CD4-positive, alpha-beta T cell treated with Interleukin-12 subunit alpha and Interleukin-12 subunit beta, for 1 hour (primary cell): ENCODE data around the gene MREG.

ENCODE experiments used
- DNase-seq: peaks from one replicate; pipeline ENCODE4 v3.0.0-alpha.2; 2020

Gene MREG

GRCh38 chr2:215917953-215918620, 95.3 kb downstream of the MREG start:
- no peak for DNase-seq

GRCh38 chr2:215915441-215915840, 97.9 kb downstream of the MREG start:
- DNase-seq = no peak

DNA sequence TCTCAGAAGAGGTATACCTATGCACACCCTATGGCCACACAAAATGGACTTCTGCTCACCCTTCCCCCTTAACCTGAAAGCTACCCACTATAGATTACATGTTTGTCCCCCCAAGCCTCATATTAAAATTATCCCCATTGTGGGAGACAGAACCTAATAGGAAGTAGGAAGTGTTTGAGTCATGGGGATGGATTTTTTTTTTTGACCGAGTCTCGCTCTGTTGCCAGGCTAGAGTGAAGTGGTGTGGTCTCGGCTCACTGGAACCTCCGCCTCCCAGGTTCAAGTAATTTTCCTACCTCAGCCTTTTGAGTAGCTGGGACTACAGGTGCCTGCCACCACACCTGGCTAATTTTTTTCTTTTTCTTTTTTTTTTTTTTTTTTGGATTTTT, 98.6 kb downstream of the MREG start:
- no peak for DNase-seq

- DNase-seq = no peak
Measured at GRCh38 chr2:215914054-215914776, 99.1 kb downstream of the MREG start.

- no peak for DNase-seq
Measured at GRCh38 chr2:215912299-215912842, 101.0 kb downstream of the MREG start.

- DNase-seq = no peak
Measured at GRCh38 chr2:215911301-215912085, 101.9 kb downstream of the MREG start.

DNA sequence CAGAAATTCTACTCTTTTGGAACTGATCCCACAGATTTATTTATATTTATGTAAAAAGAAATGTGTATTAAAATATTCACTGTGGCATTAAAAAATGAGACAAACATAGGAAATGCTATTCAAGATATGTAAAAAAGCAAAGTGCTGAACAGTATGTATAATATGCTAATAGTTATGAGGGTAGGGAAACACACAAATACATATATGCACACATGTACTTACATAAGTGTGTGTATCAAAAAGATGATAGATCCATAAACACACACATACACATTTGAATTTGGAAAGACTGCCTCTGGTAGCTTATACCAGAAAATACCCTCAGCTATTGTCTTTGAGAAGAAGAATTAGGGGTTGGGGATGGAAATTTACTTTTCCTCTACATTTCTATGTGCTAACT, 103.2 kb downstream of the MREG start:
- DNase-seq = no peak

DNA sequence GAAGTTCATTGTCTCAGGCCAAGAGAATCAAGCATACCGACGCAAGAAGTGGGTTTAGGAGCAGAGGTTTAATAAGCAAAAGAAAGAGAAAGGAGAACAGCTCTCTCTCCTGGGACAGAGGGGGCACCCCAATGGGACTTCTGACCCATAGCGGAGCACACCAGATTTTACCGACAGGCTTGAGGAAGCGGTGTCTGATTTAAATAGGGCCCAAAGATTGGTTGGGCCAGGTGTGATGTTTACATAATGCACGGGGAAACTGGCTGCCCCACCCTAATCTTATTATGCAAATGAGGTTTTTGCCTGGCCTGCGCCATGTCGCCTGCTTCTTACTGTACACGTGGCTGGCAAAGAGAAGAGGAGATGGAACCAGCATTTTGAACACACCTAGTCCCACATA, 106.2 kb downstream of the MREG start:
- DNase-seq = no peak

- no peak for DNase-seq
Measured at GRCh38 chr2:215906458-215906857, 106.9 kb downstream of the MREG start.

- no peak for DNase-seq
Measured at GRCh38 chr2:215905691-215906090, 107.7 kb downstream of the MREG start.

DNA sequence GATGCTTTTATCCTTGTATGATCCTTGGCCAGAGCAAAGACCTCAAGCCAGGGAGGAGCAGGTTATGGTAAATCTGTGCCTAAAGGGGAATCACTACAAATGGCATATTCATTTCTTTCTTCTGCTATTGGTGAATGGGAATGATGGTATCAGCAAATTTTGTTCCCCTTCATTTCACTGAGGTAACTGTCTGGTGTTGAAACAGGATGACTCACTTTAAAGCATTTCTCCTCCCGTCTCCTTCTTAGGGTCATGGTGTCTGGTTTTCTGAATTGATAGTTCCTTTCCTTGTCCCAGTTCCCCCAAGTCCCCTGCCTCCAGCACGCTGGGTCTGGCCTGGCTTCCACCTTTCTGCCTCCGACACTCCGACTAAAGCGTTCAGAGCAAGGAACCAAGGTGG, 109.2 kb downstream of the MREG start:
- no peak for DNase-seq

GRCh38 chr2:215903203-215903602, 110.1 kb downstream of the MREG start:
- no peak for DNase-seq

- no peak for DNase-seq
Measured at GRCh38 chr2:215901796-215902195, 111.6 kb downstream of the MREG start.

DNA sequence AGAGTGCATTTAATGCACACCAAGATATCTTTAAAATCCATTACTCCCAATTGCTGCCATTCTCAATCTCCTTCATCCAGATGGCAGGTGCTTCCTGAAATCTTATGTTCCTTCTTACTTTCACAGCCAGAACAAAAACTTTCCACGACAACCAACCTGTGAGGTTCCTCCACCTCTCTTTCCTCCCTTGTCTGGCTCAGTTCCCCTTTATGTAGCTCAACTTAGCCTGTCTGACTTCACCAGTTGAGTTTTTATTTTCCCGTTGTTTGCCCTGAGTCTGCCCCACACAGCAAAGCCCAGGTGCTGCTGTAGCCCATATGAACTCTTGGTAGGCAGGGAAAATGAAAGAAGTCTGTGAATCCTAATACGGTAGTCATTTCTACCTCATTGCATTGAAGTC, 112.5 kb downstream of the MREG start:
- DNase-seq = no peak

- no peak for DNase-seq
Measured at GRCh38 chr2:215900203-215900611, 113.1 kb downstream of the MREG start.

DNA sequence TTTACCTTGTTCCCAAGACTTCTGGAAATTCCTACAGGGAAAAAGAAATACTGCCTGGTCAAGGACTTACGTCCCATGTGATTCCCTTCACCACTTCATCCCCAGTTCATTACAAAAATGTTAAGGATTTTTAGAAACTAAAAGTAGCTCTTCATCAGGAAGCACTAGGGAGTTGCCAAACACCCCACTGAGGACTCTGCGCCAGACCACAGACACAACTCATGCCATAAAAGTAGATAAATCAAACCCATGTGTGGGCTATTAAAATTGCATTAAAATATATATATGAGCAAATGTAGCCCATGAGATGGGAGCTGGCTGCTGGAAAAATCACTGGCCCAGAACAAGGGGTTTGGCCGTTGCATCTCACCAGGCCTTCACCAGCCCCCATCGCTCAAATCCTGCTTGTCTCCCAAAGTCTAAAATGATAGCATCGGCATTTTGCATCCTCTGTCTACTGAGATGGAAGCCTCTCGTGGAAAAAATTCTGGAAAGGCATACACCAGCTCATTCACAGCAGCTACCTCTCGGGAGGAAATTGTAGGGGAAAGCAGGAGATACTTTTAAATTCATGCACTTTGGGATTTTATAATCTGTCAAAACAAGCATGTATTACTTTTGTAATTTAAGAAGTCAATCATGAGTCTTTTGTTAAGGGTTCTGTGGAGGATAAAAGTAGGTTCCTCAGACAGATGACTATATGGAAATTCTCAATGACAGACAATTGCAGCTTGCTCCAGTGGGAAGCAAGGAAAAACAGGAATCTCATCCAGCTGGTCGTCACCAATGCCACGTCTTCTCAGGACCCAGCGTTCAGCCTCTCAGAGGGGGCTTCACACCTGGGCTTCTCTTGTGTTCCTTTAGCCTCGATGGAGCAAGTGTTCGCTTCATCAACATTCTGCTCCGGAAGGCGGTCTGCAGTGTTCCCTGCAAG, 113.9 kb downstream of the MREG start:
- DNase-seq = no peak

DNA sequence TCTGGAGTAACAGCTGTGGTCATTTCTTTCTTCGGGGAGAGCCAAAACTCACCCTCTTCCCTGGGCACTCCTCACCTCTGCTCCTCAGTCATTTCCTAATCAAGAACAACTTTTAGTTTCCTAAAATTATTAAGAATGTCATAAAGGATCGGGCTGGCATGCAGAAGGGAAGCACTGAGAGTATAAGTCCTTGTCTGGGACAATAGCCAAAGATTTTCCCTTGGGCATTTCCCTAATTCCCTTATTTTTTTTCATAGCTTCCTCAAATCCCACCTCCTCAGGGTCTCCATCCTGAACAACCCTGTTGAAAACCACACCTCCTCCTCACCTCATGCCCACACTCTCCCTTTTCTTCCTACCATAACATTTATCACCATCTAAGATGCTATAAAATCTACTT, 115.0 kb downstream of the MREG start:
- DNase-seq = no peak

DNA sequence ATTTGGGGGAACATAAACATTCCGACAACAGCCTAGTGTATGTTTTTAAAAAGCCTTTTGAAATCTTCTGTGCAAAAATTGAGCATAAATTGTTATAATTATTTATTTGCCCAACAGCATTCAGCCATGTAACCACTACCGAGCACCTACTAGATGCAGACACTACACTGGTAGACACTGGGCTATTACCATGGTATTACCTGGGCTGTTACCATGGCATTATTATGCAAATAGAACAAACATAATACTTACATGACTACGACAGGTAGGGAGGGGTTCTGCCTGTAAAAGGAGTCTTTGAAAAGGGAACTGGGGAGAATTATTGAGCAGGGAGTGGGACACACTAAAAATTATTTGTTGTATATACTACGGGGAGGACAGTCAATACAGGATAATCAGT, 116.4 kb downstream of the MREG start:
- DNase-seq = no peak

DNA sequence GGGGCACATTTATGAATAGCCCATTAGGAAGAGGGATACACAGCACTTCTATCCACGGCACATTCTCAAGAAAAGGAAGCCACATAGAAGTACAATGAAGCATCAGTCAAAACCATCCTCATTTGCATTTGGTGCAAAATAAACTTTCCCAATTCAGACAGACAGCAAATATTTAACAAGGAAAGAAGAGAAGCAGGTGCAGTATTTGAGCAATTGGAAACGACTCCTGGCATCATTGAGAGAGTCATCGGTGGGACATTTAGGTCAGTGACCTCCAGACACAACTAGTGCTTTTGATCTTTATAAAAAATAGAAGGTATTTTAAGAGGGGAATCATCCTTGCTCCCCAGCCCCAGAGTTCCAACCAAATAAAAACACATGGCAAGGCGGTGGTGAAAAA, 118.0 kb downstream of the MREG start:
- no peak for DNase-seq
